ENCODE results near the gene OCA2.

OCA2 gene

DNA sequence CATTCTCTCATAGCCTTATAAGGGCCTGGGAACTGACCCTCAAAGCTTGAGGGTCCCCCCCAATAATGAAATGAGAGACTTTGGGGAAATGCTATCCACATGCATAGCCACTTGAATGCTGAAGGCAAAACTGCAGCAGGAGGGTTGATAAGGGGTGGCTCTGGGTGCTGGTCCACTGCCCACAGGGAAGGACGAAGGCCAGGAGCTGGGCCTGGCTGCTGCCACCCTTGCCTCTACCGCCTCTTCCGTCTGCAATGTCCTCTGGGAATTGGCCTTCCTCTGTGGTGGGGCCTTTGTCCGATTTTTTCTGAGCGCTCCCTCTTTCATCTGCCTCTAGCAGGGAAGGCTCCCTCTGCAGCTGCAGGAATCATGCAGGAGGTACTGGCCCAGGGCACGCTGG, 41.0 kb downstream of the OCA2 start:
- no peak for TF ChIP-seq MYC (IDR thresholded peaks at IDR 0.05; ENCODE audit: low read depth, low read length)
- TF ChIP-seq, protein P1, sequence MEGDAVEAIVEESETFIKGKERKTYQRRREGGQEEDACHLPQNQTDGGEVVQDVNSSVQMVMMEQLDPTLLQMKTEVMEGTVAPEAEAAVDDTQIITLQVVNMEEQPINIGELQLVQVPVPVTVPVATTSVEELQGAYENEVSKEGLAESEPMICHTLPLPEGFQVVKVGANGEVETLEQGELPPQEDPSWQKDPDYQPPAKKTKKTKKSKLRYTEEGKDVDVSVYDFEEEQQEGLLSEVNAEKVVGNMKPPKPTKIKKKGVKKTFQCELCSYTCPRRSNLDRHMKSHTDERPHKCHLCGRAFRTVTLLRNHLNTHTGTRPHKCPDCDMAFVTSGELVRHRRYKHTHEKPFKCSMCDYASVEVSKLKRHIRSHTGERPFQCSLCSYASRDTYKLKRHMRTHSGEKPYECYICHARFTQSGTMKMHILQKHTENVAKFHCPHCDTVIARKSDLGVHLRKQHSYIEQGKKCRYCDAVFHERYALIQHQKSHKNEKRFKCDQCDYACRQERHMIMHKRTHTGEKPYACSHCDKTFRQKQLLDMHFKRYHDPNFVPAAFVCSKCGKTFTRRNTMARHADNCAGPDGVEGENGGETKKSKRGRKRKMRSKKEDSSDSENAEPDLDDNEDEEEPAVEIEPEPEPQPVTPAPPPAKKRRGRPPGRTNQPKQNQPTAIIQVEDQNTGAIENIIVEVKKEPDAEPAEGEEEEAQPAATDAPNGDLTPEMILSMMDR (IDR thresholded peaks at IDR 0.05; ENCODE audit: low read depth, low read length): no peak
- DNase-seq (ENCODE audit: low read depth): no peak
- H3K4me3 ChIP-seq (ENCODE audit: low read depth, low read length): no peak overlapping the region

DNA sequence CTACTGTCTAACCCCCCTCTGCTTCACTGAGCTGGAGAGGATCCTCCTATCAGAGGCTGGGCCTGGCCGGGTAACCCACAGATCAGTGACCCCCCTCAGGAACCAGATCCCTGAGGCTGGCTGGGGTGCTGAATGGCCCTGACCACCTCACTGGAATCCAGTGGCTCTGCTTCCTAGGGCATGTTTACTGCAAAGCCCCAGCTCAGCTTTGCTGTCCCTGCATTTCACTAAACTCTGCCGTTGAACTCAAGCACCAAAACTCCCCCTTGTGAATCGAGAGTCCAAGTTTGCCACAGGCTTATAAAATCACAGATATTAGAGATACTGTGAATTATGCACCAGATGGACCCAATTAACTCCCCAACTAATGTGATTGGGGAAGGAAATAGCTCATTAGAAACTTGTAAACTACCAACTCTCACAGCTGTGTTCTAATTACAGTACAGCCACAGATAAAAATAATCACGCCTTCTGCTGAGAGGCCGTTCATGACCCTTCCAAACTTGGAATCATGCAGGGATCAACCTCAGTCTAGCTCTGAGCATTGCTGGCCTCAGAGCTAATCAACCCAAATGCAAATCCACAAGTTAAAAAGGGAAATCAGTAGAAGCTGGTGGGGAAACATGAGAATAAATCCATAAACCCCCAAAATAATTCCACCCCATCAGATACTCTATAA, 47.0 kb downstream of the OCA2 start:
- DNase-seq (ENCODE audit: low read depth): no peak
- H3K4me3 ChIP-seq (ENCODE audit: low read depth, low read length): no peak overlapping the region
- TF ChIP-seq POLR2A (IDR thresholded peaks at IDR 0.05; ENCODE audit: extremely low read depth, insufficient read length): no peak
- TF ChIP-seq, protein P1 (IDR thresholded peaks at IDR 0.05; ENCODE audit: low read depth, low read length): no peak
- TF ChIP-seq MYC (IDR thresholded peaks at IDR 0.05; ENCODE audit: low read depth, low read length): no peak
- TF ChIP-seq, protein P2, sequence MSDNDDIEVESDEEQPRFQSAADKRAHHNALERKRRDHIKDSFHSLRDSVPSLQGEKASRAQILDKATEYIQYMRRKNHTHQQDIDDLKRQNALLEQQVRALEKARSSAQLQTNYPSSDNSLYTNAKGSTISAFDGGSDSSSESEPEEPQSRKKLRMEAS (IDR thresholded peaks at IDR 0.05; ENCODE audit: low read depth, low read length): no peak

DNA sequence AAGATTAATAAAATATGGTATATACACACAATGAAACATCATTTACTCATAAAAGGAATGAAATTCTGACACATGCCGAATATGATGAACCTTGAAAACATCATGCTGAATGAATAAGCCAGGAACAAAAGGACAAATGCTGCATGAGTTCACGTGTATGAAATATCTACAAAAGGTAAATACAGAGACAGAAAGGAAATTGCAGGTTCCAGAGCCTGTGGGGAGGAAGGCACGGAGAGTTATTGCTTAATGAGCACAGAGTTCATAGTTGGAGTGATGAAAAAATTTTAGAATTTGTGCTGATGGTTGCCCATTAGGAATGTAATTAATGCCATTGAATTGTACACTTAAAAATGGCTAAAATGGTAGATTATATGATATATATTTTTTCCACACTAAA, 49.5 kb downstream of the OCA2 start:
- DNase-seq (ENCODE audit: low read depth): no peak
- TF ChIP-seq, protein P1 (IDR thresholded peaks at IDR 0.05; ENCODE audit: low read depth, low read length): no peak
- TF ChIP-seq POLR2A (IDR thresholded peaks at IDR 0.05; ENCODE audit: extremely low read depth, insufficient read length) (no peak), MYC (IDR thresholded peaks at IDR 0.05; ENCODE audit: low read depth, low read length) (no peak)
- TF ChIP-seq, protein P2 (IDR thresholded peaks at IDR 0.05; ENCODE audit: low read depth, low read length): no peak
- H3K4me3 ChIP-seq (ENCODE audit: low read depth, low read length): no peak overlapping the region

DNA sequence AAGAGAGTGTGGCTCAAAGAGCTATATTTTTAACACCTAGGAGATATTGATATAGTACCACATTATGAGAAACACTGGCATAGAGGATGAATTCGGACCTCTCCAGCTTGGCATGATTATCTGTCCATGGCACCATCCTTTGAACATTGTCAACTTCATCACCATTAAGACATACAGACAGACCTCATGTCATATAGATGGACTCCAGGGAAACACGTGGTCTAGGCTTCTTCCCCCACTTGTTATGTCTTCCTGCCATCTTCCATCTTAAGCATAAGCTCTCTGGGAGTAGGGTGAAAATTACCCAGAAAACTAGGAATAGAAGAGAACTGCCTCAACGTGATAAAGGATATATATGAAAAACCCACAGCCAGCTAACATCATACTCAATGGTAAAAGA, 51.8 kb downstream of the OCA2 start:
- TF ChIP-seq, protein P1 (IDR thresholded peaks at IDR 0.05; ENCODE audit: low read depth, low read length): no peak
- TF ChIP-seq POLR2A (IDR thresholded peaks at IDR 0.05; ENCODE audit: extremely low read depth, insufficient read length) (no peak), MYC (IDR thresholded peaks at IDR 0.05; ENCODE audit: low read depth, low read length) (no peak)
- TF ChIP-seq, protein P2 (IDR thresholded peaks at IDR 0.05; ENCODE audit: low read depth, low read length): peak; percentile 54; the same call in 1 of the 2 replicates
- DNase-seq (ENCODE audit: low read depth): no peak
- no peak overlapping the region for H3K4me3 ChIP-seq (ENCODE audit: low read depth, low read length)

DNA sequence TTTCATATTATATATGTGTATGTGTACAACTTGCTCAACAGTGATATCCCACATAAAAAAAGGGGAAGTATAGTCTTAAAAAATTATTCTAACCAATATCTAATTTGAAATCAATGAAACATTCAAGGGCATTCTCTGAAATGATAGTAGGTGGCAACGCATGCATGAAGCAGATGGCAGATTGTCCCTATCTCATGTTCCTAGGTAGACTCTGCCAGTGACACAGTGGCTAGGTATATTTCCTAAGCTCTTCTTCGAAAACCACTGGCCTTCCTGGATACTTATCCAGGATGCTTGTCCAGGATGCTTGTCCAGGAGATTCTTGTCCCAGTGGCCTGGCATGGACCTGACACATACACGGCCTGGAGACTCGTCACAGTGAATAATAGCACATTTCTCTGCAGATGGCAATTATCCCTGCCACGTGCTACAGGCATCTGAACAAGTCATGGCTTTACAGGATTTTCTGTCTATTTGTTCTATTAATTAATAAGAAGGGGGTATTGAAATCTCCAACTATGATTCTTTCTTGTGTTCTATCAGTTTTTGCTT, 54.9 kb downstream of the OCA2 start:
- no peak overlapping the region for H3K4me3 ChIP-seq (ENCODE audit: low read depth, low read length)
- DNase-seq (ENCODE audit: low read depth): no peak
- TF ChIP-seq POLR2A (IDR thresholded peaks at IDR 0.05; ENCODE audit: extremely low read depth, insufficient read length): no peak
- TF ChIP-seq, protein P2 (IDR thresholded peaks at IDR 0.05; ENCODE audit: low read depth, low read length): 0 out of 2 replicates have a peak, but pooled peaks have one; percentile 7
- TF ChIP-seq, protein P1 (IDR thresholded peaks at IDR 0.05; ENCODE audit: low read depth, low read length): no peak

Measured in NB4 (cell line).